HCT116 (cell line): ENCODE results near the gene SPATA19. TPM values are rescaled to one million over a fixed set of nuclear protein-coding genes. Genes with fewer than 3 reads are reported as not detected.

Experiments used
- ATAC-seq: fragments of 200-7000 bp; cut with Tn5 transposase; 2 replicates; pipeline ENCODE4 v1.9.1; 2020; ENCODE audit warnings: mild to moderate bottlenecking, moderate library complexity
- BruUV-seq: library from RNA; stranded (reverse); fragments of 400-500 nt; replicated peaks from 2 replicates; lab custom pipeline; 2021; lab: Mats Ljungman, UMichigan
- CTCF ChIA-PET: fragments of 300-600 bp; sonication (Branson Sonifier 250); formaldehyde crosslinking; loops from one replicate; lab custom pipeline; 2021; ENCODE audit warnings: antibody characterized with exemption; lab: Charles Lee
- POLR2A ChIA-PET: fragments of 300-600, 350-600 bp; sonication (Branson Sonifier 250); formaldehyde crosslinking; loops from one replicate; lab custom pipeline; 2021; ENCODE audit warnings: antibody characterized with exemption; lab: Charles Lee
- RAD21 ChIA-PET, 2 experiments: fragments of 300-600 bp; sonication (Branson Sonifier 250); formaldehyde crosslinking; loops; one replicate each; lab custom pipeline; 2023; ENCODE audit warnings: low total read pairs in 2 of 2; ENCODE audit not compliant: uncharacterized antibody in 2 of 2, unreplicated experiment in 2 of 2, low non-redundant PET in 1 of 2; lab: Charles Lee
- DNase-seq: peaks from one replicate; pipeline ENCODE4 v3.0.0-alpha.2; 2010; ENCODE audit warnings: low read depth, low spot score
- H2AFZ ChIP-seq: fragments of 200-600 bp; shearing (Covaris generic), sonication (generic); 2 replicates; pipeline ENCODE4 v1.6.1; 2017; ENCODE audit warnings: low read depth, mixed run types, mixed read lengths, antibody characterized with exemption, low read length; ENCODE audit not compliant: poor library complexity, severe bottlenecking
- H3K27ac ChIP-seq: 2 replicates; pipeline ENCODE4 v1.5.1; 2012; ENCODE audit warnings: low read depth, low read length
- H3K27me3 ChIP-seq: fragments of 200-600 bp; sonication (generic); 2 replicates; pipeline ENCODE4 v1.6.1; 2016; ENCODE audit warnings: mixed run types, low read length, mixed read lengths; ENCODE audit not compliant: insufficient read depth
- H3K36me3 ChIP-seq, 2 experiments: fragments of 200-500 bp in 1 of 2; fragments of 200-600 bp in 1 of 2; sonication (Bioruptor generic) in 1 of 2; sonication (generic) in 1 of 2; 2 replicates each; pipeline versions ENCODE4 v1.5.1 to v1.6.1; 2014 to 2016; ENCODE audit warnings: low read length in 2 of 2, inconsistent platforms in 1 of 2, mixed read lengths in 1 of 2, mixed run types in 1 of 2; ENCODE audit not compliant: insufficient read depth in 2 of 2, control insufficient read depth in 1 of 2
- H3K4me1 ChIP-seq, 2 experiments: fragments of 200-600 bp in 1 of 2; sonication (generic) in 1 of 2; 2 replicates each; pipeline versions ENCODE4 v1.5.1 to v1.6.1; 2012 to 2017; ENCODE audit warnings: low read length in 2 of 2, inconsistent platforms in 1 of 2, mild to moderate bottlenecking in 1 of 2, mixed read lengths in 1 of 2, mixed run types in 1 of 2, moderate library complexity in 1 of 2; ENCODE audit not compliant: insufficient read depth in 2 of 2, control insufficient read depth in 1 of 2
- H3K4me2 ChIP-seq: fragments of 200-600 bp; sonication (generic); 2 replicates; pipeline ENCODE4 v1.6.1; 2017; ENCODE audit warnings: mixed run types, low read length, mixed read lengths
- H3K4me3 ChIP-seq, 2 experiments: fragments of 200-600 bp in 1 of 2; sonication (generic) in 1 of 2; replicated peaks in 1 of 2; 2 replicates each; pipeline ENCODE4 v1.5.1; 2011 to 2016; ENCODE audit warnings: low read length in 2 of 2, control low read depth in 1 of 2, low read depth in 1 of 2, mild to moderate bottlenecking in 1 of 2, mixed read lengths in 1 of 2, mixed run types in 1 of 2
- H3K79me2 ChIP-seq: fragments of 200-600 bp; sonication (generic); 2 replicates; pipeline ENCODE4 v1.6.1; 2017; ENCODE audit warnings: mild to moderate bottlenecking, mixed run types, low read length, moderate library complexity, mixed read lengths; ENCODE audit not compliant: insufficient read depth
- H3K9ac ChIP-seq: fragments of 200-600 bp; sonication (generic); 2 replicates; pipeline ENCODE4 v1.6.1; 2016; ENCODE audit warnings: low read length, mixed read lengths
- H3K9me2 ChIP-seq: fragments of 200-600 bp; sonication (generic), shearing (Covaris generic); 2 replicates; pipeline ENCODE4 v1.6.1; 2017; ENCODE audit warnings: mixed run types, mild to moderate bottlenecking, moderate library complexity; ENCODE audit not compliant: insufficient read depth
- H3K9me3 ChIP-seq, 2 experiments: fragments of 200-500 bp in 1 of 2; fragments of 200-600 bp in 1 of 2; sonication (Bioruptor generic) in 1 of 2; sonication (generic) in 1 of 2; 2 replicates each; pipeline ENCODE4 v1.6.1; 2014 to 2017; ENCODE audit warnings: low read length in 2 of 2, mixed read lengths in 2 of 2, inconsistent platforms in 1 of 2, low read depth in 1 of 2, mild to moderate bottlenecking in 1 of 2, mixed run types in 1 of 2, moderate library complexity in 1 of 2; ENCODE audit not compliant: control insufficient read depth in 1 of 2, insufficient read depth in 1 of 2
- H4K20me1 ChIP-seq: fragments of 200-600 bp; sonication (generic), shearing (Covaris generic); 2 replicates; pipeline ENCODE4 v1.6.1; 2017; ENCODE audit warnings: mixed run types, mild to moderate bottlenecking, moderate library complexity; ENCODE audit not compliant: insufficient read depth
- CEBPB ChIP-seq: IDR thresholded peaks from 2 replicates; pipeline ENCODE4 v1.6.1; 2012; ENCODE audit warnings: low read depth
- CTCF ChIP-seq, 3 experiments: fragments of 200-600 bp in 1 of 3; sonication (generic) in 1 of 3; IDR thresholded peaks in 2 of 3; conservative IDR thresholded peaks in 1 of 3; 2 replicates each; pipeline ENCODE4 v1.5.1; 2012 to 2017; ENCODE audit warnings: low read depth in 2 of 3, low read length in 2 of 3, antibody characterized with exemption in 1 of 3, borderline replicate concordance in 1 of 3, control low read depth in 1 of 3, mild to moderate bottlenecking in 1 of 3, mixed read lengths in 1 of 3, mixed run types in 1 of 3, moderate library complexity in 1 of 3; ENCODE audit not compliant: insufficient read depth in 1 of 3
- EGR1 ChIP-seq: IDR thresholded peaks from 2 replicates; pipeline ENCODE4 v1.6.1; 2012; ENCODE audit warnings: low read depth
- ELF1 ChIP-seq: IDR thresholded peaks from 2 replicates; pipeline ENCODE4 v1.6.1; 2012; ENCODE audit warnings: low read depth, borderline replicate concordance
- EZH2 ChIP-seq: fragments of 200-600 bp; sonication (generic); IDR thresholded peaks from 2 replicates; pipeline ENCODE4 v1.6.1; 2017; ENCODE audit warnings: antibody characterized with exemption, mixed run types
- FOSL1 ChIP-seq: IDR thresholded peaks from 2 replicates; pipeline ENCODE4 v1.6.1; 2012; ENCODE audit warnings: low read depth
- MAX ChIP-seq: IDR thresholded peaks from 2 replicates; pipeline ENCODE4 v1.6.1; 2012
- POLR2AphosphoS5 ChIP-seq: IDR thresholded peaks from 2 replicates; pipeline ENCODE4 v1.6.1; 2011; ENCODE audit warnings: mild to moderate bottlenecking, low read depth, low read length, moderate library complexity
- SIN3A ChIP-seq: IDR thresholded peaks from 2 replicates; pipeline ENCODE4 v1.6.1; 2012; ENCODE audit warnings: low read depth
- TCF7L2 ChIP-seq: IDR thresholded peaks from 2 replicates; pipeline ENCODE4 v1.7.0; 2011; ENCODE audit warnings: borderline replicate concordance, inconsistent platforms; ENCODE audit not compliant: insufficient read depth, insufficient read length; ENCODE audit errors: extremely low read depth
- YY1 ChIP-seq: IDR thresholded peaks from 2 replicates; pipeline ENCODE4 v1.6.1; 2011; ENCODE audit warnings: low read length, low read depth, moderate library complexity, mild to moderate bottlenecking; ENCODE audit not compliant: insufficient replicate concordance; ENCODE audit errors: extremely low read depth
- ZBTB33 ChIP-seq: IDR thresholded peaks from 2 replicates; pipeline ENCODE4 v1.6.1; 2011; ENCODE audit warnings: mild to moderate bottlenecking, low read length, moderate library complexity; ENCODE audit not compliant: insufficient replicate concordance; ENCODE audit errors: extremely low read depth
- ZFX ChIP-seq: fragments of 450-650 bp; IDR thresholded peaks from 2 replicates; pipeline ENCODE4 v1.6.1; 2017
- ZNF274 ChIP-seq: fragments of 200-500 bp; sonication (Bioruptor generic); IDR thresholded peaks from 2 replicates; pipeline ENCODE4 v1.6.1; 2014; ENCODE audit warnings: mild to moderate bottlenecking, low read depth, low read length, inconsistent platforms
- intact Hi-C: fragments of 100-400 bp; cut with micrococcal nuclease; formaldehyde crosslinking; loops from 2 replicates; pipeline ENCODE4 v1.10.0; 2022
- total RNA-seq: library from RNA; stranded (reverse); gene quantifications from one replicate; pipeline ENCODE4 v1.2.1, GENCODE V29; 2021; ENCODE audit not compliant: unreplicated experiment

The SPATA19 gene
- total RNA-seq, 1 experiment from 2014 or later = not detected

GRCh38 chr11:133895061-133895479 lies 49.8 kb upstream of the SPATA19 start:
- no peak for DNase-seq
- intact Hi-C loops = no loop called here
- ChIA-PET POLR2A (no interaction called here), RAD21 (no interaction called here), CTCF (no interaction called here)
- no peaks in the 10 kb centered on the region for H4K20me1 ChIP-seq
- H2AFZ ChIP-seq = no peak overlapping the region
- no peak overlapping the region for H3K9ac ChIP-seq
- no peaks in the 10 kb centered on the region for H3K4me1 ChIP-seq
- H3K9me2 ChIP-seq = no peaks in the 10 kb centered on the region
- ATAC-seq = no peak
- H3K9me3 ChIP-seq = no peaks in the 10 kb centered on the region
- H3K27ac ChIP-seq = no peak overlapping the region
- BruUV-seq = no TSS peak
- peaks cover 19% of the 10 kb centered on the region; the same call in 1 of the 2 replicates for H3K27me3 ChIP-seq
- H3K79me2 ChIP-seq = no peaks in the 10 kb centered on the region
- no peak overlapping the region for H3K4me3 ChIP-seq
- no peak overlapping the region for H3K4me2 ChIP-seq
- no peaks in the 10 kb centered on the region for H3K36me3 ChIP-seq
- TF ChIP-seq POLR2AphosphoS5 (no peak), FOSL1 (no peak), ZNF274 (no peak), ELF1 (no peak), EZH2 (no peak), ZFX (no peak), EGR1 (no peak), MAX (no peak)

- no TSS peak for BruUV-seq
- ChIA-PET POLR2A (no interaction called here), RAD21 (no interaction called here), CTCF (no interaction called here)
- ATAC-seq (no peak), DNase-seq (no peak)
- Histone ChIP-seq H3K4me1 (no peaks in the 10 kb centered on the region), H4K20me1 (no peaks in the 10 kb centered on the region), H3K9ac (no peak overlapping the region), H3K9me3 (no peaks in the 10 kb centered on the region), H3K4me3 (no peak overlapping the region), H3K27ac (no peak overlapping the region), H2AFZ (no peak overlapping the region), H3K36me3 (no peaks in the 10 kb centered on the region), H3K9me2 (no peaks in the 10 kb centered on the region), H3K79me2 (no peaks in the 10 kb centered on the region), H3K4me2 (no peak overlapping the region), H3K27me3 (peaks cover 29% of the 10 kb centered on the region)
- TF ChIP-seq ZBTB33 = no peak
- TF ChIP-seq EGR1 = no peak
- no peak for TF ChIP-seq YY1
- no peak for TF ChIP-seq SIN3A
- no peak for TF ChIP-seq CEBPB
- no peak for TF ChIP-seq POLR2AphosphoS5
- TF ChIP-seq TCF7L2 = no peak
- no peak for TF ChIP-seq FOSL1
- TF ChIP-seq CTCF (IDR thresholded peaks at IDR 0.05 in 2 of 3, conservative IDR thresholded peaks at IDR 0.05 in 1 of 3; ENCODE audit: borderline replicate concordance in 1 of 3, insufficient read depth in 1 of 3, low read depth in 2 of 3, low read length in 2 of 3) = no peak
- TF ChIP-seq EZH2 = no peak
- TF ChIP-seq ZFX = no peak
- TF ChIP-seq MAX = no peak
- intact Hi-C loops = no loop called here
These were observed 48.1 kb upstream of the SPATA19 start for GRCh38 chr11:133893381-133893780.
